Suppressor macrophage treated with lipopolysaccharide for 1 hour (primary cell): ENCODE data around the gene MRPL58.
A peak's percentile ranks its signal among the peaks of the same experiment; 100 is the strongest.
"Not testable (repeated sequence)": the region's sequence is repeated elsewhere in the genome, so short reads cannot be mapped to it uniquely, and the experiment has no call there.

Source experiments
- DNase-seq, 3 donors: peaks; one replicate each; pipeline ENCODE4 v3.0.0-alpha.2; 2020 to 2022

Gene MRPL58

DNA sequence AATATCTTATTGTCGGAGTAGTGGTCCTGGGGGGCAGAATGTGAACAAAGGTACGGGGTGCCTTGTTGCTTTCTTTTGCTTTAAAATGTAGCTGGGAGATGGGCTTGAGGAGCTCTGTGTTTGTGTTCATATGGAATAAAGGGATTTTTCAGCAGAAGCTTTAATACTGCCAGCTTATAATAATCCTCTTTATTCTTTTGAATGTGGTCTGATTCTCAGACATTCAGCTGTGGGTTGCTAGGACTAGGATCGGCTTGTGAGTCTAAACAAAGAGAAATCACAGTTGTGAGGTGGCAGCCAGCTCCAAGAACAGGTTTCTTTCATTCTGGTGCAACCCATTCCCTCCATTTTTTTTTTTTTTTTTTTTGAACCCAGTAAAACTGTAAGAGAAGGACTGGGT lies 7.2 kb downstream of the MRPL58 start:
- DNase-seq: no peak

DNA sequence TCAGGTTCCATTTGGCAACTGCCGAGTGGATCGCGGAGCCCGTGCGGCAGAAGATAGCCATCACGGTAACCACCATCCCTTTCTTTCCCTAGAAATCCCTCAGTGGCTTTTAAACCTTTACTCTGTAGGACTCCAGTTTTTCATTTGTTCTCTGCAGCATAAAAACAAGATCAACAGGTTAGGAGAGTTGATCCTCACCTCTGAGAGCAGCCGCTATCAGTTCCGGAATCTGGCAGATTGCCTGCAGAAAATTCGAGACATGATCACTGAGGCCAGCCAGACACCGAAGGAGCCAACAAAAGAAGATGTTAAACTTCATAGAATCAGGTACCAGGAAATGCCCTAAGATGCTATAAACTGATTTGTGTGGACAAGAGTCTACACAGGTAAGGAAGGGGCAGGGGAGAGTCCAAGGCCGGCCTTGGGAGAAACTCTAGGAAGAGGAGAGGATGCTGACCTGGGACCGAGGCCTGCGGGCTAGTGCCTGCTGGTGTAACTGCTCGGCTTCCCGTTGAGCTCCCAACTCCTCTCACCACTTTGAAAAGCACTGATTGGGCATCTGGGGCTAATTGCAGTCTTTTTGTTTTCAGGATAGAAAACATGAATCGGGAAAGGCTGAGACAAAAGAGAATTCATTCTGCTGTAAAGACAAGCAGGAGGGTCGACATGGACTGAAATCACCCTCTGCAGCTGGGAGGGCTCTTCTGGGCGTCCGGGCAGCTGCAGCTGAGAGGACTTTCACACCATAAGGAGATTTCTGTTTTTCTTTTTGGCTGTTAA lies 8.1 kb downstream of the MRPL58 start:
- no peak for DNase-seq

DNA sequence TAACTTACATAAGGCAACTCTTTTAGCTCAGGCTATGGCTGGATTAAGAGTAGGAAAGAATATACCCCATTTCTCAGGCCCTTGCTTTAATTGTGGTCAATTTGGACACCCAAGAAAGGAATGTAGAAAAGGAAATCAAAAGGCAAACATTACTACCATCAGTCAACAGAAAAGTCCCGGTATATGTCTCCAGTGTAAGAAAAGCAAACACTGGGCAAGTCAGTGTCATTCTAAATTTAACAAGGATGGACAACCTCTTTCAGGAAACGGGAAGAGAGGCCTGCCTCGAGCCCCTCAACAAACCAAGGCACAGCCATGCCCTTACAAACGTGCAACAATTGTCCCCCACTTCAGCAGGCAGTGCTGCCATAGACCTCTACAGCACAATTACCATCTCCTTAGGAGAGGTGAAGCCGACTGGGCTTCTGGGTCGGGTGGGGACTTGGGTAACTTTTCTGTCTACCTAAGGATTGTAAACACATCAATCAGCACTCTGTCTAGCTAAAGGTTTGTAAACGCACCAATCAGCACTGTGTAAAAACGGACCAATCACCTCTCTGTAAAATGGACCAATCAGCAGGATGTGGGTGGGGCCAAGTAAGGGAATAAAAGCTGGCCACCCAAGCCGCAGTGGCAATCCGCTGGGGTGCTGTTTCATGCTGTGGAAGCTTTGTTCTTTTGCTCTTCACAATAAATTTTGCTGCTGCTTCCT lies 12.4 kb downstream of the MRPL58 start:
- DNase-seq: peak in 1 of 3 donors; percentile 7

DNA sequence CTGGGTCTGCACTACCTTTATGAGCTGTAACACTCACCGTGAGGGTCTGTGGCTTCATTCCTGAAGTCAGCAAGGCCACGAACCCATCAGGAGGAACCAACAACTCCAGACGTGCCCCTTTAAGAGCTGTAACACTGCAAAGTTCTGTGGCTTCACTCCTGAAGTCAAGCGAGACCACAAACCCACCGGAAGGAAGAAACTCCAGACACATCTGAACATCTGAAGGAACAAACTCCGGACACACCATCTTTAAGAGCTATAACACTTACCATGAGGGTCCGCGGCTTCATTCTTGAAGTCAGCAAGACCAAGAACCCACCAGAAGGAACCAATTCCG lies 12.9 kb downstream of the MRPL58 start:
- not testable (repeated sequence) for DNase-seq

DNA sequence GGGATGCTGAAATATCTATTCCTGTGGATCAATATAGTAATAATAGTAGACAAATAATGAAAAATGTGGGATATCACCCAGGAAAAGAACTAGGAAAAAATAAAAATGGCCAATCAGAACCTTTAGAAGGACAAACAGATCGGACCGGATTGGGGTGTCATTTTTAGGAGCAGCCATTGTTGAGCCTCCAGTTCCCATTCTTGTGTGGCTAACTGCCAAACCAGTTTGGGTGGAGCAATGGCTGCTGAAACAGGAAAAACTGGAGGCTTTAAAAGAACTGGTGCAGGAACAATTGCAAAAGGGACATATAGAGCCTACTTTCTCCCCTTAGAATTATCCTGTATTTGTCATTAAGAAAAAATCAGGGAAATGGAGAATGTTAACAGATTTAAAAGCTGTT lies 14.2 kb downstream of the MRPL58 start:
- peak in 2 of 3 donors; percentile 25 to 38 for DNase-seq

DNA sequence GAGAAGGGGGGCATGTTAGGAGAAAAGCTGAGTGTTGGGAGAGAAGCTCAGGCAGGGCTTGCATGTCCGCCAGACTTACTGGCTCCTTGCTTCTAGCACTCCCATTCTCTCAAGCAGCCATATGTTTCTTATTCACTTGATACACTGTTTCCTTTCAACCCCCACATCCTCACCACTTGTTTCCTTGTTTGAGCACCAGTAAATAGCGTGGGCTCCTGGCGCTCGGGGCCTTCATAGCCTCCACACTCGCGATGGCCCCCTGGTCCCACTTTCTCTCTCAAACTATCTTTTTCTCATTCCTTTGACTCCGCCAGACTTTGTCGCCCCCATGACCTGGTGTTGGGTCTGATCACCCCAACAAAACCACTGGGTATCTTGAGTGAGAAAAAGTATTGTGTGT lies 17.7 kb downstream of the MRPL58 start:
- DNase-seq: no peak

DNA sequence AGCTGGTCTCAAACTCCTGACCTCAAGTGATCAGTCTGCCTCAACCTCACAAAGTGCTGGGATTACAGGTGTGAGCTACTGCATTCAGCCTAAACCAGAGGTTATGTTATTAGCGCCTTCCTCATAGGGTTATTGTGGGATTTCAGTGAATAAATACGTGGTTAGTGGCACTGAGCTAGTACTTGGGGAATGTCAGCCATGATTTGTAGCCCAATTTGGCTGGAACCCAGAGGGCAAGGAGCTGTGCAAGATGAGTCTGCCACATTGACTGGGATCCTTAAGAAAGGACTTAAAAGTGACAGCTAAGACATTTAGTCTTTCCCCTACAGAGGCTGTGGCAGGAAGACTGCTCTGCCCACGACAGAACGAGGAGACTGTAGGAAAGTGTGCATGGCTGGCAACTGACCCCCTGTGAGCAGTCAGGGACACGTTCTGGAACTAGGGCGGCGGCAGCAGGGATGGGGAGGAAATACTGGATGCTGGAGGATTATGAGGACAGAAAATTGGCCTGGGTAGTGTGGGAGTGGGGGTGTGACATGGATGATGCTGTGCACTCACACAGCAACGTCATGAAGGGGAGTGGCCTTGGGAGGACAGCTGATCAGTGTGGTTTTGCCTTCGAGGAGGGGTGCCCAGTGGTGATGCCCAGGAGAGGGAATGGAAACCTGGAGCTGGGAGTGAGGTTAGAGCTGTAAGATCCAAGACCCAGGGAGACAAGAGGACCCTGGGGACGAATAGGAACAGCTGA lies 19.7 kb downstream of the MRPL58 start:
- DNase-seq: peak; percentile 86 to 91 (median 88)

DNA sequence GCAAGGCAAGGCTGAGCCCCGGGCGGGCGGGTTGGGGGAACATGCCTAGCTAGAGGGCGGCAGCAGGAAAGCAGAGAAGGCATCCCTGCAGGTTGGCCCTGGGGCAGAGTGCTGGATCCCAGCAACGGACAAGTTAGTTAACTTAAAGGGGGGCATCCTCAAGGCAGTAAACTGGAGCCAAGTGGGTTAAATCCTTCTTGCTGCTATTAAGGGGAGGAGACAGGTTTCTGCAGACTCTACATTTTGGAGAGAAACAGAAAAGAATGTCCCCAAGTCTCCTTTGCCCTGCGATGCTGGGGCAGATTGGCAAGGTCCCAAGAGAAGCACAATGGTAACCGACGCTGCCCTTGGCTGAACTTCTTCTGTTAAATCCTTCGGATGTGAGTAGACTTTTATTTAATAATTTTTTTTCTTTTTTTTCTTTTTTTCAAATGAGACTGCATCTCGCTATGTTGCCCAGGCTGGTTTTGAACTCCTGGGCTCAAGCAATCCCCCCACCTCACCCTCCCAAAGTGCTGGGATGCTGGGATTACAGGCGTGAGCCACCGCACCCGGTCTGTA lies 20.3 kb downstream of the MRPL58 start:
- no peak for DNase-seq

DNA sequence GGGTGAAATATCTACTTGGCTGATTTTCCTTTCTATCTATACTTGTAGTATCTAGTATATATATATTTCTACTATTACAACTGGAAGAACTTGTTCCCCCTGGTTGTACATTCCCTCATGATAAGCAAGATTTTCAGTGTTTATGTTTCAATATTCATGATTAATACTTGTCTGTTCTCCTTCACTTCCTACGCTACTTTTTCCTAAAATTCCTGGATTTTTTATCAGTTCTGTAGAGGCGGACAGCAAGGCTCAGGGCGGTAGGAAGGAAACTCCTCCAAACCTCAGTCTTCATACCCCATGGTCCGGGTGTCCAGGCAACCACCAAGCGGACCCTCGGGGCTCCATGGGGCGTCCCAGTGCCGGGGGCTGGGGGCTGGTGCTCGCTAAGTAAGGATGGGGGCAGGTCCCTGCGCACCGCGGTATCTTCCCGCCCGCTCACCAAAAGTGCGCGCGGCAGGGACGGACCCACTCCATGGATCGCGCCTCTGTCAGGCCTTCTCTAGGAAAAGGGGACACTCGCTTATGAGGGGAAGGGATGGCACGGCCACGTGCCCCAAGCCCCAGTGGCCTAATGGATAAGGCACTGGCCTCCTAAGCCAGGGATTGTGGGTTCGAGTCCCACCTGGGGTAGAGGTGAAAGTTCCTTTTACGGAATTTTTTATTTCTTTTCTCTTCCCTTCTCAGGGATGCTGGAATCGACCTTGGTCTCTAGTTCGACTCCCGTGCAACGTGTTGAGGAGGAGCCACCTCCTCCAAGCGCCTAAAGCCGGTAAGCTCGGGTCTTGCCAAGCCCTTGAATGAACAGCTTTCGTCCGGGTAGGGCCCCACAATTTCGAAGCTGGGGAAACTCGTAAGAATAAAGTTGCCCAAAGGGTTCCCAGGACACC lies 21.1 kb downstream of the MRPL58 start:
- DNase-seq: peak; percentile 91 to 93 (median 92)

DNA sequence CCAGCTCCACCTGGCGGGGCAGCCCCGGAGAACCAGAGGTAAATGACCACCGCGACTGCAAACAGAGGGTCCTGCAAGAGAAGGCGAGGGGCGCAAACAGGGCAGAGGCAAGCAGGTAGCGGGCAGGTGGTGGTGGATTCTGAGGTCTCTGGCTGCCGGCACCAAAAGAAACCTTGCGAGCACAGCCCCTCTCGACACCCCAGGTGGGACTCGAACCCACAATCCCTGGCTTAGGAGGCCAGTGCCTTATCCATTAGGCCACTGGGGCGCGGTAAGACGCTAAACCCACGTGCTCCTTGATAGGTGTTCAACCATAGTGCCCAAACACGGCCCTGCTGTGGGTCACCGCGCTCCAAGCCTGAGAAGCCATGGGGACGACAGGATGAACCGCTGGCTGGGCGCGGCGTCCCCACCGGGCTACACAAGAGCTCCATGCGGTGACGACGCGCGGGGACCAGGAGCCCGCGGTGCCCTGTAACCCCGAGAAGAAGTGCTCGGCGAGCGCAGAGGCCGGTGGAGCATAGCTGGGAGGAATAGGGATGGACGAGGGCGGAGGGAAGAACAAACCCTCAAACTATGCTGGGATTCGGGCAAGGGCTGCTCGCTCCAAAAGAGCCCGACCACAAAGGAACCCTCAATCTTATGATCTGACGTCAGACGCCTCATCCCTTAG lies 21.9 kb downstream of the MRPL58 start:
- DNase-seq: peak; percentile 88 to 89 (median 89)

DNA sequence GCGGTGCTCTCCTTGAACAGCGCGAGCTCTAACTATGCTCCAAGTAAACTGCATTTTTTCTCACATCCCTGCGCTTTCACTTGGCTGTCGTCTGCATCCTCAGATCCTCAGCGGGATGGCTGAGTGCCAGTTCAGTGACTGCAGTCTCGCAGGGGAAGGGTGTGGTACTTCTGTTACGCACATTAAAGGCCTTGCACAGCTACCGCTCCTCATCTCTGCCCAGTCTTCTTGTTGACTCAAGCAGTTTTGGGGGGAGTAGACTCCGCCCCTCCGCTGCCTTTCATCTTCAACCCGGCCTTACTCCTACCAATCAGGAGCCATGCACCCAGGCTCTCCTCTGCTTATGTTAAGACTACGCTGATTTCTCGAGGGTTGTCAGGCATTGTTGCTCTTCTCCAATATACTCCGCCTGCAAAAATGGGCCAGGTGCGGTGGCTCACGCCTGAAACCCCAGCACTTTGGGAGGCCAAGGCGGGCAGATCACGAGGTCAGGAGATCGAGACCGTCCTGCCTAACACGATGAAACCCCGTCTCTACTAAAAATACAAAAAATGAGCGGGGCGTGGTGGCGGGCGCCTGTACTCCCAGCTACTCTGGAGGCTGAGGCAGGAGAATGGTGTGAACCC lies 24.3 kb downstream of the MRPL58 start:
- peak; percentile 57 to 78 (median 64) for DNase-seq

DNA sequence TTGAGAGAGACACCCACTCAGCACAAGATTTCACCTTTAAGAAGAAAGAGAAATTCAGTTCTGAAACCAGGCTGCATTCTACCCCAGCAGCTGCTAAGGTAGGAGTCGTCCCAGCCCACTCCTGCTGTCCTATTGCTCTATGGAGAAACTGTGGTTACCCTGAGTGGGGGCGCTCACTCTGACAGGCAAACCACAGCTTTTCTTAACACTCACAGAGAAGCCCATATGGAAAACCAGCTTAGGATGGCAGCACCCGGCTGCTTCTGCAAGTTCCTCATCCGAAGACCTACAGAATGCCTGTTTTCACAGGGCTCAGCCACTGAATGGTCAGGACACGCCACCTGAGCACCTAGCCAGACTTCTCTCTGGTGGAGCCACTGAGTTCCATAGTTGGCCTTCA lies 26.8 kb downstream of the MRPL58 start:
- no peak for DNase-seq

DNA sequence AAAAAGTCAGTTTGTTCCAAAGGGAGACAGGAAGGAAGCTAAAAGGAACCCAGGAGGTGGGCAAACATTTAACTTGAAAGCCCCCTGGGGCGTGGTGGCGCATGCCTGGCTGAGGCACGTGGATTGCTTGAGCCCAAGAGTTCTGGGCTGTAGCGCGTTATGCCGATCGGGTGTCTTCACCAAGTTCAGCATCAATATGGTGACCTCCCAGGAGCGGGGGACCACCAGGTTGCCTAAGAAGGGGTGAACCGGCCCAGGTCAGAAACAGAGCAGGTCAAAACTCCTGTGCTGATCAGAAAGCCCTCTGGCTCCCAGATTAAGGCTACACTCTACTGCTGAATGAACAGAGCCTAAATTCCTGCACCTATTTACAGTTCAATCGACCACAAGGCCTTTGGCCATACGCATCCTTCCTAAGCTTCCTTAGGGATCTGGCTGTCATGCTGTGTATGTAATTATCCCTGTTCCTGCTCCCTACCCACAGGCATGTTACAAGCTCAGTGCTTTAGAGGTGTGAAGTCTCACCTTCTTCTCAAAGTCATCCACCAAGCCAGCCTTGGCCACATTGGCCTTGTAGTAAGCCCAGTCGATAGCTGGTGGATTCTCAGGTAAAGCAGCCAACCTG lies 29.3 kb downstream of the MRPL58 start:
- DNase-seq: no peak

DNA sequence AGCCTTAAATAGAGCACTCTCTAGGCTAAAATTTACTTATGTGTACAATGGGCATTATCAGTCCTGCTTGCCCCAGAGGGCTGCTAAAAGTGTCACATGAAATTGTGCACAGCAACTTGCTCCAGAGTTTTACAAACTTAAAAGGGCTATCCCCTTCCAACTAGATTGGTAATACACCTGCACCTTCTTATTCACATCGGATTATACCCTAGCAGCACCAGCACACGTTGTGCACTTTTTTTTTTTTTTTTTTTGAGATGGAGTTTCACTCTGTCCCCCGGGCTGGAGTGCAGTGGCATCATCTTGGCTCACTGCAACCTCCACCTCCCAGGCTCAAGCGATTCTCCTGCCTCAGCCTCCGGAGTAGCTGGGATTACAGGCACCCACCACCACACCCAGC lies 31.3 kb downstream of the MRPL58 start:
- DNase-seq: not testable (repeated sequence)

DNA sequence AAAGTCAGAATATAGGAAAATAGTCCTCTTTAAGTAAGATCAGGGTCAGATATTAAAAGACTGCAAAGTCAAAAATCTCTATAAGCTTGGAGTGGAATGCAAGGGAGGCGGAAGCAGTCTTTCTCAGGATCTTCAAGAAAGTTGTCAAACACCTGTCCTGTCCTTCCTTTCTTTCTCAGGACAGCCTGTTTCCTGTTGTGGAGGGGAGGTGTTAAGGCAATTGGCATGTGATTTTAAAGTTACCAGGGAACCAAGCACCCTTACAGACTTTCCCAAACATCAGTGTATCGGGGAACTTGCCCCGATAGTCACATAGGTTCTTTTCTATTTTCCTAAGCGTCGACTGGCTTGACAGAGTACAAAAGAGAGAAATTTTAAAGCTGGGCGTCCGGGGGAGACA lies 32.2 kb downstream of the MRPL58 start:
- no peak for DNase-seq

DNA sequence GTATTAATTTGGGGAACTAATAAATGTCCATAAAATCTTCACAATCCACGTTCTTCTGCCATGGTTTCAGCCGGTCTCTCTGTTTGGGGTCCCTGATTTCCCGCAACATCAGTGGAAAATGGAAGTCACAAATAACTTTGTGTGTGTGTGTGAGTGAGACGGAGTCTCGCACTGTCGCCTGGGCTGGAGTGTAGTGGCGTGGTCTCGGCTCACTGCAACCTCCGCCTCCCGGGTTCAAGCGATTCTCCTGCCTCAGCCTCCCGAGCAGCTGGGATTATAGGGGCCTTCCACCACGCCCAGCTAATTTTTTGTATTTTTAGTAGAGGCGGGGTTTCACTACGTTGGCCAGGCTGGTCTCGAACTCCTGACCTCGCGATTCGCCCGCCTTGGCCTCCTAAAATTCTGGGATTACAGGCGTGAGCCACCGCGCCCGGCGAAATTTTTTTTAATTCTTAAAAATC lies 33.5 kb downstream of the MRPL58 start:
- DNase-seq: not testable (repeated sequence)

DNA sequence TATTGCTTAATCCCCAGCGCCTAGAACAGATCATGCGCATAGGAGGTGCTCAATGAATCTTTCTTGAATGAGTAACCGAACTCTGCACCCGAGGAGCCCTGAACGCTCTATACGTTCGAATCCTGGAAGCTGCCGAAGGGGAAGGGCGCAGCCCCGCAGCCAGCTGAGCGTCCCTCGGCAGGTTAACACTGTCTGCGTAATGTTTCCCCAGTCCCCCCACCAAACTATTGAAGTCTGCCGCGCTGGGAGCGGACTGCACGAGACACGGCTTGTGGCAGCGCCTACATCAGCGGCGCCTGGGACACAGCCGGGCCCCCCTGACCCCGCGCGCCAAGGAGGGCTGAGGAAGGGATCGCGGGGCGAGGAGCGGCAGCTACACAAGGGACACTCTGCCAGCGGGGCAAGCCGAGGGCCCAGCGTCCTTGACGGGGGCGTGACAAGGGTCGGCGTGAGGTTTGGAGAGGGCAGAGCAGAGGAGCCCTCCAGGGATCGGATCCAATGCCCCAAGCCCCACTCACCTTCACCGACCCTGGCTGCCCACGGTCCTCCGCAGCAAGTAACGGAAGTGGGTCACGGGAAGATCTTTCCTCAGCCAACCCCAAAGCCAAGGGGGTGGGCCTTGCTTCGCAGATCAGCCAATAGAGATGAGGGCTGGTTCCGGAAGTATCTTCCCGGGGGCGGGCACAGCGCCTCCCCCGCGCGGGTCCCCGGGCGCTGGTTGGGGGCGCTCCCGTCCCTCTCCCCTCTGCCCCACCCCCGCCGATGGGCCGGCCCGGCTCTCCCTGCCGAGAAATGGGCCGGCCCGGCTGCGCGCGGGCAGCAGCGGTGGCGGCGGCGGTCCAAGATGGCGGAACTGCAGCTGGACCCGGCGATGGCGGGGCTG lies 34.2 kb downstream of the MRPL58 start, which contains the start of the genes ATP5PD and KCTD2:
TSS of gene ATP5PD (minus strand) at position 563 of the 883 bp plus-strand sequence. CDS start 4,319 bp downstream, outside the sequence.
TSS of gene KCTD2 (plus strand) at position 819 of the 883 bp plus-strand sequence. CDS start at position 845, 26 bp downstream.
- DNase-seq: peak; percentile 98 to 99 (median 98)

DNA sequence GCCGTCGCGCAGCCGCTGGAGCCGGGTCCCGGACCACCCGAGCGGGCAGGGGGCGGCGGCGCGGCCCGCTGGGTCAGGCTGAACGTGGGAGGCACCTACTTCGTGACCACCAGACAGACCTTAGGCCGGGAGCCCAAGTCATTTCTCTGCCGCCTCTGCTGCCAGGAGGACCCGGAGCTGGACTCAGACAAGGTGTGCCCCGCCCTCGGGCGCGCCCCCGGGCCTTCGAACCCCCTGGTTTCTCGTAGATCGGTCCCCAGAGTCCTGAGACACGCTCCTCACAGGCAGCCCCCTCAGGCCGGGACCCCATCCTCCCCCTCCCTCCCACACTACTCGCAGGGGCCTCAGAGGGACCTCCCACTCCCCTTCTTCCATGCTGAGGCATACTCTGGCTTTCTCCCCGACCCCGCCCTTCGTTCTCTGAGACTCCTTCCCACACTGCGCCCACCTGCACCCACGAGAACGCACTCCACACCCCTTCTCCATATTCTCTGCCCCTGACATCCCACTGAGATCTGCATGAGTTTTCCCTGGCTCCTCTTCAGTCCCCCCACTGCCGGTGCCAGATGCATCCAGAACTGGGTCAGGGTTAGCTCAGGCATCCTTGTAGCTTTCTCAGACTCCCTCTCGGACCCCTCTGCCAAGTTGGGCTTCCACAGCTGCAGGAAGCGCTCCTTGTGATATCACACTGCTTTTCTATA lies 35.1 kb downstream of the MRPL58 start:
- DNase-seq: peak in 2 of 3 donors; percentile 10 to 21
